ENCODE measurements around the gene NHLRC1. TPM values are rescaled to one million over a fixed set of nuclear protein-coding genes. Genes with fewer than 3 reads are reported as not detected.

NHLRC1 gene
- total RNA-seq, 1 donor from 2014 or later = 2.3 TPM

DNA sequence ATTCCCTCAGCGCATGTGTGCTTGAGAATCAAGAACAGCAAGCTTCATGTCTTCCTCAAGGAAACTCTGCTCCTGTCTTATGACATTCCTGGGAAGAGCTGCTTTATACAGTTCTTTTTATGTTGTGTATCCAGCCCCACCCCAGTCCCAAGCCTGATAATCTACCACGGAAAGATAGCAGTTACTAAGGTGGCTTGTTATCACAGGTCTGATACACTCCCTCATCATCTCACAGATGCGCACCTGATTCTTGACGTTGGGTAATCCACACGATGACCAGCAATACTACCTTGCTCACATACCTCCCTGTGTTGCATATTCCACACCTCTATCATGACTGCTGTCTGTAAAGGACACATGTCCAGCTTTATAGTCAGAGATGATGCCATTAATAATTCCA lies 3.2 kb downstream of the NHLRC1 start:
- no peak for ATAC-seq
- Histone ChIP-seq H3K4me1 (peaks cover 7% of the 10 kb centered on the region), H3K4me3 (no peak overlapping the region), H3K9me3 (no peaks in the 10 kb centered on the region), H3K27me3 (no peaks in the 10 kb centered on the region), H3K27ac (no peak overlapping the region), H3K36me3 (no peaks in the 10 kb centered on the region)
- no peak for DNase-seq
- TF ChIP-seq, protein P1, sequence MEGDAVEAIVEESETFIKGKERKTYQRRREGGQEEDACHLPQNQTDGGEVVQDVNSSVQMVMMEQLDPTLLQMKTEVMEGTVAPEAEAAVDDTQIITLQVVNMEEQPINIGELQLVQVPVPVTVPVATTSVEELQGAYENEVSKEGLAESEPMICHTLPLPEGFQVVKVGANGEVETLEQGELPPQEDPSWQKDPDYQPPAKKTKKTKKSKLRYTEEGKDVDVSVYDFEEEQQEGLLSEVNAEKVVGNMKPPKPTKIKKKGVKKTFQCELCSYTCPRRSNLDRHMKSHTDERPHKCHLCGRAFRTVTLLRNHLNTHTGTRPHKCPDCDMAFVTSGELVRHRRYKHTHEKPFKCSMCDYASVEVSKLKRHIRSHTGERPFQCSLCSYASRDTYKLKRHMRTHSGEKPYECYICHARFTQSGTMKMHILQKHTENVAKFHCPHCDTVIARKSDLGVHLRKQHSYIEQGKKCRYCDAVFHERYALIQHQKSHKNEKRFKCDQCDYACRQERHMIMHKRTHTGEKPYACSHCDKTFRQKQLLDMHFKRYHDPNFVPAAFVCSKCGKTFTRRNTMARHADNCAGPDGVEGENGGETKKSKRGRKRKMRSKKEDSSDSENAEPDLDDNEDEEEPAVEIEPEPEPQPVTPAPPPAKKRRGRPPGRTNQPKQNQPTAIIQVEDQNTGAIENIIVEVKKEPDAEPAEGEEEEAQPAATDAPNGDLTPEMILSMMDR (IDR thresholded peaks at IDR 0.05) = no peak
- intact Hi-C loops (cut with DNase I) = no loop called here

DNA sequence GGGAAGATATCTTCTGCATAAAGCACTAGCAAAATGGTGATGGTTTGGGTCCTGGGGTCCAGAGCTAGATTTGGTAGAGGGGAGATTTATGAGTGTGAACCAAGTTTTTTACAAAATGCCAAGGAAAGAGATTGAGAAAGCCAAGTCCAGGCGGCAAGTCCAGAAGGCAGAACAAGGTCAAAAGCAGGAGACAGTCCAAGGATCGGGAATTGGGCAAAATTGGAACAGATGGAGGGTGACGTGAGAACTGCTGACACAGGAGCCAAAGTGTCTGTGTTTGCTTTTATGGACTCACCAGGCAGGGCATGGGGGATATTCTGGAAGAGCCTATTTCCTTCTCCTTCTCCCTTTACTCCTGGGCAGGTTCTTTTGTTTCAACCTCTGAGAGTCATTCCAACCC lies 4.1 kb downstream of the NHLRC1 start:
- Histone ChIP-seq H3K9me3 (no peaks in the 10 kb centered on the region), H3K27ac (no peak overlapping the region), H3K4me3 (no peak overlapping the region), H3K27me3 (no peaks in the 10 kb centered on the region), H3K4me1 (peaks cover 7% of the 10 kb centered on the region), H3K36me3 (no peaks in the 10 kb centered on the region)
- ATAC-seq = no peak
- intact Hi-C loops (cut with DNase I) = no loop called here
- TF ChIP-seq, protein P1 (IDR thresholded peaks at IDR 0.05) = no peak
- no peak for DNase-seq

DNA sequence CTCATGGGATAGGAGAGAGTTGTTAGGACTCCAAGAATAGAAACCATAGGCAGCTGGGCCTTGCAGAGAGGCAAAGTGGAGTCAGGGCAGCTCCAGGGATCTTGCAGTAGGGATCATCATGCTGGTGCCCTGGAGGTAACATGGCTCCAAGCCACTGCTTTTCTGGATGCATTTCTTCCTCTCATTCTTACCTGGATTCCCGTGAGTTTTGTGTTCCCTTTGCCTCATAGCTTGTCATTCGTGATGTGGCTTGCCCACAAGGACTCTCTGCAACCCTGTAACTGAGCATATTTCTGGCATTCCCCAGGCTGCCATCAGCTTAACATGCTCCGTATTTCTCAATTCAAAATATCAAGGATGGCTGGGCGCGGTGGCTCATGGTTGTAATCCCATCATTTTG lies 5.3 kb downstream of the NHLRC1 start:
- Histone ChIP-seq H3K4me1 (peaks cover 4% of the 10 kb centered on the region), H3K27ac (no peak overlapping the region), H3K36me3 (no peaks in the 10 kb centered on the region), H3K9me3 (no peaks in the 10 kb centered on the region), H3K27me3 (no peaks in the 10 kb centered on the region), H3K4me3 (no peak overlapping the region)
- no peak for DNase-seq
- no peak for ATAC-seq
- intact Hi-C loops (cut with DNase I) = no loop called here
- TF ChIP-seq, protein P1 (IDR thresholded peaks at IDR 0.05) = no peak

DNA sequence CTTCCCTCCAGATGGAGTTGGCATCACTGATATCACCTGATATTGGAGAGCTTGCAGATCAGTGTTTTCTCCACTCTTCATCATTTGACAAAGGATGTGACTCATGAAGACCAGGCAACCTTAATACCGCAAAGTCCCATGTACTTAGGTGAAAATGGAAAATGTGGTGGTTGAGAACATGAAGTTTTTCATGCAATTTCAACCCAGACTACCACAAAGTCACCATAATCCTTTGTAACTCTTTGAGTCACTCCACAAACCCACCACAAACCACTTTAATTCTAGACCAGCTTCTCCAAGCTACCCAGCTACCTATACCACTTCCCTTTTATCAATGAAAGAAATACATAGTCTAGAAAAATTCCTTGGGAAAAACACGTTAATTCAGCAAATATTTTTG lies 7.1 kb downstream of the NHLRC1 start:
- H3K4me3 ChIP-seq = no peak overlapping the region
- no peaks in the 10 kb centered on the region for H3K4me1 ChIP-seq
- H3K36me3 ChIP-seq = no peaks in the 10 kb centered on the region
- H3K27ac ChIP-seq = no peak overlapping the region
- ATAC-seq (no peak), DNase-seq (no peak)
- H3K27me3 ChIP-seq = no peaks in the 10 kb centered on the region
- no peaks in the 10 kb centered on the region for H3K9me3 ChIP-seq
- intact Hi-C loops (cut with DNase I) = no loop called here
- TF ChIP-seq, protein P1 (IDR thresholded peaks at IDR 0.05) = no peak

DNA sequence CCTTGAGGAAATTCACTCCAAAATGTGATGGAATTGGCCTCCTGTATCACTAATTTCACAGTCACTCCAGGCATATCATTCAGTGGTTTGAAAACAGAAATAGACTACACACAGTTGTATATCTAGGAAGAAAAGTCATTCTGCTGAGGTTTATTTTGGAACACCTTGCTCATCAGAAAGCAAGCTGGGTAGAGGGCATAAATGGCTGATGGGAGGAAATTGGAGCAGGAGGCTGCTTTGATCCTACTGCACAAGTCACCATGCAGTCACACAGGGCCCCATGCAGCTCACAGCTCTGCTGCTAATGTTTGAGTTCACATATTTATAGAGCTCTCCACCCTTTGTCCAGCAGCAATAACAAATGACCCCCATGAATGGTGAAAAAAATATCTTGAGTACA lies 12.3 kb downstream of the NHLRC1 start:
- ATAC-seq = no peak
- no peak overlapping the region for H3K4me3 ChIP-seq
- TF ChIP-seq, protein P1 (IDR thresholded peaks at IDR 0.05) = no peak
- H3K9me3 ChIP-seq = peaks cover 8% of the 10 kb centered on the region
- no peaks in the 10 kb centered on the region for H3K4me1 ChIP-seq
- H3K27ac ChIP-seq = no peak overlapping the region
- intact Hi-C loops (cut with DNase I) = no loop called here
- H3K27me3 ChIP-seq = no peaks in the 10 kb centered on the region
- no peak for DNase-seq
- no peaks in the 10 kb centered on the region for H3K36me3 ChIP-seq

DNA sequence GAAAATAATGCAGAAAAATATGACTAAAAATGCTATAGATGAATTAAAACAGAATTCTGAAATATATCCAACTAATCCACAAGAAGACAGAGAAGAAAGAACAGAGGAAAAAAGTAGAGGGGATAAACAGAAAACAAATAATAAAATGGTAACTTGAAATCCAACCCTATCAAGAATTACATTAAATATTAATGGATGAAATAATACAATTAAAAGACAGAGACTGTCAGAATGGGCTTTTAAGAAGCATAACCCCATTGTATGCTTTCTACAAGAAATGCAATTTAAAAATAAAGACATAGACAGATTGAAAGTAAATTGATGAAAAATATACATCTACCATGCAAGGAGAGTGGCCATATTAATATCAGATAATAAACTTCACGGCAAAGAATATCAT lies 15.4 kb downstream of the NHLRC1 start:
- peaks cover 8% of the 10 kb centered on the region for H3K9me3 ChIP-seq
- no peak overlapping the region for H3K27ac ChIP-seq
- no peaks in the 10 kb centered on the region for H3K27me3 ChIP-seq
- H3K36me3 ChIP-seq = no peaks in the 10 kb centered on the region
- intact Hi-C loops (cut with DNase I) = no loop called here
- DNase-seq (no peak), ATAC-seq (no peak)
- H3K4me1 ChIP-seq = no peaks in the 10 kb centered on the region
- TF ChIP-seq, protein P1 (IDR thresholded peaks at IDR 0.05) = no peak
- H3K4me3 ChIP-seq = no peak overlapping the region
